Body of pancreas (tissue), 4 donors: Measurements from ENCODE around the gene DTNBP1. TPM values are rescaled to one million over a fixed set of nuclear protein-coding genes. Genes with fewer than 3 reads are reported as not detected.
"Not testable (repeated sequence)": the region's sequence is repeated elsewhere in the genome, so short reads cannot be mapped to it uniquely, and the experiment has no call there.

ENCODE experiments used
- ATAC-seq: fragments of 150-250 bp; one replicate; pipeline ENCODE4 v1.9.1; 2016
- DNase-seq, 4 donors: peaks; one replicate each; pipeline ENCODE4 v3.0.0-alpha.2; 2019
- H3K27ac ChIP-seq, 4 donors: fragments of 200-600 bp; sonication (generic); 1 replicate in 3 of 4; 2 replicates in 1 of 4; pipeline versions ENCODE4 v1.5.1 to v1.6.1; 2016 to 2019; ENCODE audit warnings: mild to moderate bottlenecking in 1 of 4, mixed read lengths in 1 of 4, moderate library complexity in 1 of 4
- H3K27me3 ChIP-seq, 2 donors: fragments of 200-600 bp; sonication (generic); one replicate each; pipeline ENCODE4 v1.6.0; 2016; ENCODE audit warnings: mild to moderate bottlenecking in 1 of 2
- H3K36me3 ChIP-seq, 2 donors: fragments of 200-600 bp; sonication (generic); replicated peaks in 1 of 2; 2 replicates each; pipeline ENCODE4 v1.5.1; 2016; ENCODE audit warnings: low read depth in 2 of 2; ENCODE audit not compliant: insufficient read depth in 1 of 2
- H3K4me1 ChIP-seq: fragments of 200-600 bp; sonication (generic); one replicate; pipeline ENCODE4 v1.6.0; 2016
- H3K4me3 ChIP-seq, 2 donors: fragments of 200-600 bp; sonication (generic); 1 replicate in 1 of 2; 2 replicates in 1 of 2; pipeline ENCODE4 v1.5.1; 2016 to 2019
- H3K9me3 ChIP-seq, 3 donors: fragments of 200-600 bp; sonication (generic); 1 replicate in 2 of 3; 2 replicates in 1 of 3; pipeline ENCODE4 v1.5.1; 2016
- POLR2A ChIP-seq, 3 donors: fragments of 450-650 bp; IDR thresholded peaks; one replicate each; pipeline ENCODE4 v1.6.1; 2016; ENCODE audit warnings: antibody characterized with exemption in 3 of 3, mild to moderate bottlenecking in 2 of 3
- WGBS, 2 donors: methylation state at CpG; one replicate each; pipeline ENCODE4 v1.1.5; 2017; 5-methylcytosine and 5-hydroxymethylcytosine counted together
- intact Hi-C: fragments of 100-400 bp; cut with DNase I; formaldehyde crosslinking; loops from one replicate; pipeline ENCODE4 v1.15.1; 2023
- total RNA-seq, 2 donors: library from RNA; depleted of rRNA; stranded (reverse); fragments of >200 nt; gene quantifications; one replicate each; pipeline ENCODE4 v1.1.0, GENCODE V29; 2016
- TF ChIP-seq, protein P1 (sequence below), 7 experiments: fragments of 450-650 bp in 4 of 7; fragments of 200-600 bp in 3 of 7; sonication (generic) in 3 of 7; IDR thresholded peaks; one replicate each; pipeline ENCODE4 v1.5.1; 2016 to 2019; ENCODE audit warnings: antibody characterized with exemption in 7 of 7

Gene DTNBP1
- total RNA-seq, 2 donors from 2014 or later = 3.3 to 5.2 TPM

DNA sequence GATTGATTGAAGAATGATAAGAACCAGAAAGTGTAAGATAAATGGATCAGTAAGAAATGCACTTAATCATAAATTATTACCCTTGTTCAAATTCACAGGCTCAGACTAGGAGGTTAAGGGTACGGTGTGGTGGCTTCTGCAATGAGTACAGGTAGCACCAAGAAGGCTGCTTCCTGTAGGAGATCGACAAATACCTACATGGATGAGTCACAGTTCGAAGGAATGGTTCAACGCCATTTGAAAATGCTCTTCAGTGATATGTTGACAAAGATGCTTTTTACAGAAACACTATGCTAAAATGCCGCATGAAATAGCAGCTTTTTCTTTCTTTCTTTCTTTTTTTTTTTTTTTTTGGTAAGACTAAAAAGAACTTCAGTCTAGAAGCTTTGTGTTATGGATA lies 116.2 kb downstream of the DTNBP1 start:
- intact Hi-C loops = no loop called here
- Histone ChIP-seq H3K27ac (no peak overlapping the region), H3K4me3 (no peak overlapping the region), H3K36me3 (no peaks in the 10 kb centered on the region), H3K4me1 (no peaks in the 10 kb centered on the region), H3K9me3 (no peaks in the 10 kb centered on the region), H3K27me3 (no peaks in the 10 kb centered on the region)
- DNase-seq (no peak), ATAC-seq (no peak)
- WGBS, 2 donors = 74 to 78% methylated on average over 5 of the region's 5 CpGs
- no peak for TF ChIP-seq POLR2A (IDR thresholded peaks at IDR 0.05)
- TF ChIP-seq, protein P1, sequence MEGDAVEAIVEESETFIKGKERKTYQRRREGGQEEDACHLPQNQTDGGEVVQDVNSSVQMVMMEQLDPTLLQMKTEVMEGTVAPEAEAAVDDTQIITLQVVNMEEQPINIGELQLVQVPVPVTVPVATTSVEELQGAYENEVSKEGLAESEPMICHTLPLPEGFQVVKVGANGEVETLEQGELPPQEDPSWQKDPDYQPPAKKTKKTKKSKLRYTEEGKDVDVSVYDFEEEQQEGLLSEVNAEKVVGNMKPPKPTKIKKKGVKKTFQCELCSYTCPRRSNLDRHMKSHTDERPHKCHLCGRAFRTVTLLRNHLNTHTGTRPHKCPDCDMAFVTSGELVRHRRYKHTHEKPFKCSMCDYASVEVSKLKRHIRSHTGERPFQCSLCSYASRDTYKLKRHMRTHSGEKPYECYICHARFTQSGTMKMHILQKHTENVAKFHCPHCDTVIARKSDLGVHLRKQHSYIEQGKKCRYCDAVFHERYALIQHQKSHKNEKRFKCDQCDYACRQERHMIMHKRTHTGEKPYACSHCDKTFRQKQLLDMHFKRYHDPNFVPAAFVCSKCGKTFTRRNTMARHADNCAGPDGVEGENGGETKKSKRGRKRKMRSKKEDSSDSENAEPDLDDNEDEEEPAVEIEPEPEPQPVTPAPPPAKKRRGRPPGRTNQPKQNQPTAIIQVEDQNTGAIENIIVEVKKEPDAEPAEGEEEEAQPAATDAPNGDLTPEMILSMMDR (IDR thresholded peaks at IDR 0.05) = no peak

DNA sequence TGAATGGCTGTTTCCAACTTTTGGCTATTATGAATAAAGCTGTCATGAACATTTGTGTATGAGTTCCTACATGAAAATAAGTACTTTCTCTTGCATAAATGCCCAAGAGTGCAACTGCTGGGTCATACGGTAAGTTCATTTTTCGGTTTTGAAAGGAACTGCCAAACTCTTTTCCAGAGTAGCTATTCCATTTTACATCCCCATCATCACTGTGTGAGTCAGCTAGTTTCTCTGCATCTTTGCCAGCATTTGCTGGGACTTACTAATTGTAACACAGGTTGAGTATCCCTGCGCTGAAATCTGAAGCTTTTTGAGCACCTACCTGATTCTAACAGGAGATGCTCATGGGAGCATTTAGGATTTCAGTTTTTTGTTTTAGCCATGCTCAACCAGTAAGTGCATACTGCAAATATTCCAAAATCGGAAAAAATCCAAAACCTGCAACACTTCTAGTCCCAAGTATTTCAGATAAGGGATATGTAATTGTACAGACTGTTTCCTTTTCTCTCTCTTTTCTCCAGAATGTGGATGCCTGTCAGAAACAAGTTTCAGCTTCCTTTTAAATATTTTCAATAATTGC lies 118.4 kb downstream of the DTNBP1 start:
- ATAC-seq (no peak), DNase-seq (no peak)
- Histone ChIP-seq H3K4me1 (no peaks in the 10 kb centered on the region), H3K4me3 (no peak overlapping the region), H3K27me3 (no peaks in the 10 kb centered on the region), H3K36me3 (no peaks in the 10 kb centered on the region), H3K27ac (no peak overlapping the region), H3K9me3 (no peaks in the 10 kb centered on the region)
- intact Hi-C loops = no loop called here
- 89 to 91% methylated on average over 4 of the region's 4 CpGs for WGBS, 2 donors
- no peak for TF ChIP-seq POLR2A (IDR thresholded peaks at IDR 0.05)
- TF ChIP-seq, protein P1 (IDR thresholded peaks at IDR 0.05) = no peak

DNA sequence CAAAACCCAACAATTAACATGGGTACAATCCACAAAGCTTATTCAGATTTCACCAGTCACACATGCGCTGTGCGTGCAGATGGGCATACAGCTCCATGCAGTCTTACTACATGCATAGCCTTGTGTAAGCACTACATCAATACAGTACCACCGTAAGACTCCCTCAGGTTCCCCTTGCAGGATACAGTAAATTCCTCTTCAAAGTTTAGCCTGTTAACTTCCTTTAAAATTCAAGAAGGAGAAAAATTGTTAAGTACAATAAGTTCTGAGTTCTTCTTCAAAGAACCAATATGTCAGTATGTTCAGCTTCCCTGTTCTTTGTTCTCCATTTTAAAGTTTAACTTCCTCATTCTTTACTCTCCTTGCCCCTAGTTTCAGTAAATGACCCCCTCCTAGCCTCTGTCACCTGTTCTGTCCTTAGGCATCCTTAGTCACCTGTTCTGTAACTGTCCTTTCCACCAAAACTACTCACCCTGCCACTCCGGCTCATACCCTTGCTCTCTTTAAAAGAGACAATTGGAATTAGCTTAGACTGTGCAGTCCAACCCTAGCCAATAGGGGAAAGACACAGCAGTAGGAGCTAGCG lies 119.4 kb downstream of the DTNBP1 start:
- H3K36me3 ChIP-seq, H3K4me1 ChIP-seq, H3K27me3 ChIP-seq, H3K4me3 ChIP-seq, H3K9me3 ChIP-seq, intact Hi-C loops, ATAC-seq: not testable (repeated sequence)
- peak overlapping the region in 1 of 4 donors; percentile 34 for H3K27ac ChIP-seq
- WGBS, 2 donors = 95 to 96% methylated on average over 5 of the region's 5 CpGs
- peak in 1 of 4 donors; percentile 22 for DNase-seq

DNA sequence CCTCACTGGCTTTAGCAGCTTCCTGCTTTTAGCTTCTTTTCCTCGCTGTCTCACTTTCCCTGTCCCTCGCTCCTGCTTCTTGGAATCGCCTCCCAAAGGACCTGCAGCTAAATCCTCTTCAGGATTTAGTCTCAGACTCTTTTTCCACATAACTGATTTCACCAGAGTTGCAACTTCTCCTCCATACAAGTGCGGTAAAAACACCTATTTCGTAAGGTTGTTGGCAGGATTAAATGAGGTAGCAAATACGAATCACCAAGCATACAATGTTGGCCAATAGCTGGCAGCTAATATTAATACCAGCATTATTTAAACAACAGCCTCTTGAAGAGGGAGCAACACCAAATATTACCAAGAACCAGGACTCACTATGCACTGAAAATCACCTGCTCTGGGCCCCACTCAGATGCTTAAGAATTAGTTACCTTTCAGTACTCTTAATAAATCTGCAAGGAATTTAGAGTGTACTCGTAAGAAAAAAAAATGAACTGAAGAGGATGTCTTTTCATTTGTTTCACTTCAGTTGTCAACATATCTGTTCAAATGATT lies 123.0 kb downstream of the DTNBP1 start:
- Histone ChIP-seq H3K27me3 (no peaks in the 10 kb centered on the region), H3K4me1 (peaks cover 7% of the 10 kb centered on the region), H3K4me3 (no peak overlapping the region), H3K27ac (no peak overlapping the region), H3K9me3 (no peaks in the 10 kb centered on the region), H3K36me3 (no peaks in the 10 kb centered on the region)
- no peak for DNase-seq
- no peak for ATAC-seq
- TF ChIP-seq, protein P1 (IDR thresholded peaks at IDR 0.05) = no peak
- no peak for TF ChIP-seq POLR2A (IDR thresholded peaks at IDR 0.05)
- intact Hi-C loops = no loop called here
- 86 to 93% methylated on average over 7 of the region's 7 CpGs for WGBS, 2 donors

DNA sequence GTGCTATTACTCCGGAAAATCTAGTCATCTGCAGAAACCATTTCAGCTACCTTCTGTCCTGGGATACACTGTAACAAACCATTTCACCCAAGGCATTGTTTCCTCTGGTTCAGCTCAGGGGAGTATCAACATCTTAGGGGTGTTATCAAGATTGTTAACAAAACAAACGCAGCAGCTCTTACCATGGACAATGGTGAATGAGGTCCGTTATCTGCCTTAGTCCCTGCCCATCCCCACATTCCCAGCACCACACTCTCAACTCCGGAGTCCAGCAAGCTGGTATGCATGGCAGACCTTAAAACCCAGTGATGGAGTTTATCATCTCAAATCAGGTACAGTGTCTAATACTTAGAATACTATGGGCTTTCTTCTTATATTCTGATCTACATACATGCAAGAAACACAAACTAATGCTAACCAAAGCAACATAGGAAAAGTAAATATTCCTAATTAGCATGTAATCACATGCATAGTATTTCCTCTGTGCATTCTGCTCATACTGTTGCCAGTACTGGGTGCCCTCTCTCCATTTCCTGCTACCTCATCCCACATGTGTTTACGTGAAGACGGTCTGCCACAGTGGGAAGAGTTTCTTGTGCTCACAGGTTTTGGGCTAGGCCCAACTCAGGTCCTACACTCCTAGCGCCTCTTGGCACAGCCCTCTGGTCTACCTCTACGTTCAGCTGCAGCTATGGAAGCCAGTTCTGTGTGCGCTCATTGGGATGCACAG lies 123.9 kb downstream of the DTNBP1 start:
- TF ChIP-seq POLR2A (IDR thresholded peaks at IDR 0.05) = no peak
- TF ChIP-seq, protein P1 (IDR thresholded peaks at IDR 0.05) = no peak
- intact Hi-C loops = no loop called here
- ATAC-seq (no peak), DNase-seq (no peak)
- Histone ChIP-seq H3K27me3 (no peaks in the 10 kb centered on the region), H3K36me3 (no peaks in the 10 kb centered on the region), H3K27ac (no peak overlapping the region), H3K4me3 (no peak overlapping the region), H3K9me3 (no peaks in the 10 kb centered on the region), H3K4me1 (peaks cover 7% of the 10 kb centered on the region)
- WGBS, 2 donors = 83 to 87% methylated on average over 9 of the region's 9 CpGs
